Liver (tissue), 9 donors: ENCODE measurements around the gene TCEANC. TPM values are rescaled to one million over a fixed set of nuclear protein-coding genes. Genes with fewer than 3 reads are reported as not detected.

Experiments used
- DNase-seq: peaks from one replicate; pipeline ENCODE4 v3.0.0-alpha.2; 2017; ENCODE audit warnings: low spot score
- H3K27ac ChIP-seq, 2 donors: one replicate each; pipeline ENCODE4 v1.7.0; 2013; ENCODE audit warnings: inconsistent platforms in 2 of 2, low read length in 2 of 2, control low read depth in 1 of 2, low read depth in 1 of 2, mild to moderate bottlenecking in 1 of 2
- H3K27me3 ChIP-seq, 4 donors: one replicate each; pipeline versions ENCODE4 v1.6.1 to v1.7.0; 2013; ENCODE audit warnings: low read length in 3 of 4, inconsistent platforms in 1 of 4, mild to moderate bottlenecking in 1 of 4, moderate library complexity in 1 of 4; ENCODE audit not compliant: control insufficient read depth in 4 of 4, insufficient read depth in 4 of 4
- H3K36me3 ChIP-seq, 4 donors: one replicate each; pipeline versions ENCODE4 v1.6.1 to v1.7.0; 2013; ENCODE audit warnings: low read length in 3 of 4, mild to moderate bottlenecking in 3 of 4, low read depth in 1 of 4, moderate library complexity in 1 of 4; ENCODE audit not compliant: control insufficient read depth in 4 of 4, insufficient read depth in 3 of 4
- H3K4me1 ChIP-seq, 4 donors: one replicate each; pipeline versions ENCODE4 v1.6.1 to v1.7.0; 2013; ENCODE audit warnings: low read length in 3 of 4, mild to moderate bottlenecking in 3 of 4, moderate library complexity in 1 of 4; ENCODE audit not compliant: control insufficient read depth in 4 of 4, insufficient read depth in 4 of 4
- H3K4me3 ChIP-seq, 3 donors: one replicate each; pipeline versions ENCODE4 v1.6.1 to v1.7.0; 2013; ENCODE audit warnings: low read length in 3 of 3, control low read depth in 1 of 3, low read depth in 1 of 3, mild to moderate bottlenecking in 1 of 3
- H3K9ac ChIP-seq, 2 donors: one replicate each; pipeline ENCODE4 v1.7.0; 2013; ENCODE audit warnings: low read length in 2 of 2, mild to moderate bottlenecking in 2 of 2, moderate library complexity in 2 of 2, control low read depth in 1 of 2, low read depth in 1 of 2
- H3K9me3 ChIP-seq, 4 donors: one replicate each; pipeline versions ENCODE4 v1.6.1 to v1.7.0; 2013; ENCODE audit warnings: low read length in 3 of 4; ENCODE audit not compliant: control insufficient read depth in 4 of 4
- EGR1 ChIP-seq, 2 donors: IDR thresholded peaks; 2 replicates each; pipeline ENCODE4 v1.6.1; 2016 to 2018; ENCODE audit warnings: antibody characterized with exemption in 2 of 2, low read depth in 2 of 2
- FOXA1 ChIP-seq: IDR thresholded peaks from 2 replicates; pipeline ENCODE4 v1.6.1; 2016; ENCODE audit warnings: antibody characterized with exemption
- FOXA2 ChIP-seq: IDR thresholded peaks from 2 replicates; pipeline ENCODE4 v1.6.1; 2016; ENCODE audit warnings: antibody characterized with exemption
- GABPA ChIP-seq, 2 donors: IDR thresholded peaks in 1 of 2; conservative IDR thresholded peaks in 1 of 2; 2 replicates each; pipeline ENCODE4 v1.6.1; 2016; ENCODE audit warnings: antibody characterized with exemption in 2 of 2, mild to moderate bottlenecking in 1 of 2, moderate library complexity in 1 of 2
- HNF4A ChIP-seq, 2 donors: conservative IDR thresholded peaks; 2 replicates each; pipeline ENCODE4 v1.6.1; 2016; ENCODE audit warnings: antibody characterized with exemption in 2 of 2, mild to moderate bottlenecking in 2 of 2
- HNF4G ChIP-seq: IDR thresholded peaks from 2 replicates; pipeline ENCODE4 v1.6.1; 2016; ENCODE audit warnings: antibody characterized with exemption
- JUND ChIP-seq, 2 donors: IDR thresholded peaks; 2 replicates each; pipeline ENCODE4 v1.6.1; 2016; ENCODE audit warnings: antibody characterized with exemption in 2 of 2
- NR2F2 ChIP-seq: IDR thresholded peaks from 2 replicates; pipeline ENCODE4 v1.6.1; 2016; ENCODE audit warnings: antibody characterized with exemption
- RAD21 ChIP-seq, 2 donors: IDR thresholded peaks; 2 replicates each; pipeline ENCODE4 v1.6.1; 2016; ENCODE audit warnings: antibody characterized with exemption in 2 of 2, mild to moderate bottlenecking in 2 of 2
- RXRA ChIP-seq, 2 donors: IDR thresholded peaks; 2 replicates each; pipeline ENCODE4 v1.6.1; 2017 to 2018; ENCODE audit warnings: antibody characterized with exemption in 2 of 2, mild to moderate bottlenecking in 1 of 2
- SP1 ChIP-seq: IDR thresholded peaks from 2 replicates; pipeline ENCODE4 v1.6.1; 2018; ENCODE audit warnings: antibody characterized with exemption, mild to moderate bottlenecking
- TAF1 ChIP-seq: conservative IDR thresholded peaks from 2 replicates; pipeline ENCODE4 v1.6.1; 2016; ENCODE audit warnings: antibody characterized with exemption, mild to moderate bottlenecking
- YY1 ChIP-seq: IDR thresholded peaks from 2 replicates; pipeline ENCODE4 v1.6.1; 2016; ENCODE audit warnings: antibody characterized with exemption, mild to moderate bottlenecking
- WGBS: extraction: QIAGEN DNeasy Blood & Tissue Kit; methylation state at CpG from one replicate; pipeline ENCODE4 v1.1.7; 2013; 5-methylcytosine and 5-hydroxymethylcytosine counted together
- polyA plus RNA-seq, 2 donors: library from polyadenylated mRNA; stranded (reverse) in 1 of 2; unstranded in 1 of 2; fragments of 200-250 nt in 1 of 2; fragments of >200 nt in 1 of 2; fragmentation: Nextera tagmentation in 1 of 2; extraction: Ambion mirVana in 1 of 2; gene quantifications; one replicate each; pipeline versions ENCODE4 v1.2.1 to v1.2.3, GENCODE V29; 2013 to 2015
- total RNA-seq, 2 donors: library from RNA; depleted of rRNA; stranded (reverse); fragments of >200 nt; gene quantifications; one replicate each; pipeline ENCODE4 v1.2.3, GENCODE V29; 2014
- TF ChIP-seq, protein P1 (sequence below): IDR thresholded peaks from 2 replicates; pipeline ENCODE4 v1.6.1; 2016; ENCODE audit warnings: antibody characterized with exemption
- TF ChIP-seq, protein P2 (sequence below): fragments of 150-350 bp; IDR thresholded peaks from 2 replicates; pipeline ENCODE4 v1.5.1; 2017; ENCODE audit warnings: improper control_type of control experiment, low read depth, low read length; ENCODE audit not compliant: missing input control
- TF ChIP-seq, protein P3 (sequence below): IDR thresholded peaks from 2 replicates; pipeline ENCODE4 v1.6.1; 2016; ENCODE audit warnings: antibody characterized with exemption
- TF ChIP-seq, protein P4 (sequence below): IDR thresholded peaks from 2 replicates; pipeline ENCODE4 v1.6.1; 2016; ENCODE audit warnings: antibody characterized with exemption
- TF ChIP-seq, protein P5 (sequence below): IDR thresholded peaks from 2 replicates; pipeline ENCODE4 v1.6.1; 2016; ENCODE audit warnings: antibody characterized with exemption, mild to moderate bottlenecking
- donor health status: healthy.
- donor health status: healthy.
- donor health status: healthy.
- donor health status: healthy.
- donor health status: healthy.

TCEANC gene
- total and polyA plus RNA-seq, 4 donors, result 0.73 to 7.7 (median 3.6) TPM

DNA sequence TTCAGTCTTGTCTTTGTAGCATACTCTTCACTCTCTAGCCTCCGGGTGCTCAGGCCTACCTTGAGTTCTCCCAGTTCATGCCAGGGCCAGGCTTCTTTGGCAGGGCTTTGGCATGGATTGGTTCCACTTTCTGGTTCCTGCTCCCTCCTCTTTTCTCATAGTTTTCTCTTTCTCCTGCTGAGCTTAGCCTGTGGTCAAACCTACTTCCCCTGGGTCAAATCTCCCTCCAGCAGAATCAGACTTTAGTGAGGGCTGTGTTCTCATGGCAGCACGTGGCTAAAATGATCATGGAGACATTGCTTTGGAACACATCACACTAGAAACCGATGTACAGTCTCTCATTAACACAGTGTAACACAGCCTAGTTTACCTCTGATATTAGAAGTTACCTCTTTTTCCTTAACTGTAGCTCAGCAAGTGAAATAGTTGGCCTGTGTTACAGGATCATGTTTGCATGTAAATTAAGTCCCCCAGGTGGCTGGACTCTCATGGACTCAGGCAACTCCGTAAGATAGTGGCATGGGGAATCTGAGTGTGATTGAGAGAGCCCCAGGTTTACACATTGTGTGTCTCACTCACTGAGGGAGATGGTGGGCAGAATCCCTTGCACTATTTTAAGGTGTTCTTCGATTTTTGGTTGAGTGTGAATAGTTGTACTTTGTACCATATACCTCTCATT is 49.3 kb downstream of the TCEANC start:
- 89% methylated on average over 5 of the region's 5 CpGs for WGBS
- no peak overlapping the region for H3K27ac ChIP-seq
- H3K36me3 ChIP-seq, result no peaks in the 10 kb centered on the region
- TF ChIP-seq NR2F2, result no peak
- TF ChIP-seq, protein P1, sequence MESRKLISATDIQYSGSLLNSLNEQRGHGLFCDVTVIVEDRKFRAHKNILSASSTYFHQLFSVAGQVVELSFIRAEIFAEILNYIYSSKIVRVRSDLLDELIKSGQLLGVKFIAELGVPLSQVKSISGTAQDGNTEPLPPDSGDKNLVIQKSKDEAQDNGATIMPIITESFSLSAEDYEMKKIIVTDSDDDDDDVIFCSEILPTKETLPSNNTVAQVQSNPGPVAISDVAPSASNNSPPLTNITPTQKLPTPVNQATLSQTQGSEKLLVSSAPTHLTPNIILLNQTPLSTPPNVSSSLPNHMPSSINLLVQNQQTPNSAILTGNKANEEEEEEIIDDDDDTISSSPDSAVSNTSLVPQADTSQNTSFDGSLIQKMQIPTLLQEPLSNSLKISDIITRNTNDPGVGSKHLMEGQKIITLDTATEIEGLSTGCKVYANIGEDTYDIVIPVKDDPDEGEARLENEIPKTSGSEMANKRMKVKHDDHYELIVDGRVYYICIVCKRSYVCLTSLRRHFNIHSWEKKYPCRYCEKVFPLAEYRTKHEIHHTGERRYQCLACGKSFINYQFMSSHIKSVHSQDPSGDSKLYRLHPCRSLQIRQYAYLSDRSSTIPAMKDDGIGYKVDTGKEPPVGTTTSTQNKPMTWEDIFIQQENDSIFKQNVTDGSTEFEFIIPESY, result no peak
- TF ChIP-seq, protein P2, sequence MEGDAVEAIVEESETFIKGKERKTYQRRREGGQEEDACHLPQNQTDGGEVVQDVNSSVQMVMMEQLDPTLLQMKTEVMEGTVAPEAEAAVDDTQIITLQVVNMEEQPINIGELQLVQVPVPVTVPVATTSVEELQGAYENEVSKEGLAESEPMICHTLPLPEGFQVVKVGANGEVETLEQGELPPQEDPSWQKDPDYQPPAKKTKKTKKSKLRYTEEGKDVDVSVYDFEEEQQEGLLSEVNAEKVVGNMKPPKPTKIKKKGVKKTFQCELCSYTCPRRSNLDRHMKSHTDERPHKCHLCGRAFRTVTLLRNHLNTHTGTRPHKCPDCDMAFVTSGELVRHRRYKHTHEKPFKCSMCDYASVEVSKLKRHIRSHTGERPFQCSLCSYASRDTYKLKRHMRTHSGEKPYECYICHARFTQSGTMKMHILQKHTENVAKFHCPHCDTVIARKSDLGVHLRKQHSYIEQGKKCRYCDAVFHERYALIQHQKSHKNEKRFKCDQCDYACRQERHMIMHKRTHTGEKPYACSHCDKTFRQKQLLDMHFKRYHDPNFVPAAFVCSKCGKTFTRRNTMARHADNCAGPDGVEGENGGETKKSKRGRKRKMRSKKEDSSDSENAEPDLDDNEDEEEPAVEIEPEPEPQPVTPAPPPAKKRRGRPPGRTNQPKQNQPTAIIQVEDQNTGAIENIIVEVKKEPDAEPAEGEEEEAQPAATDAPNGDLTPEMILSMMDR, result no peak
- no peak for TF ChIP-seq TAF1
- TF ChIP-seq RAD21 (IDR thresholded peaks at IDR 0.05), result no peak
- no peak for TF ChIP-seq JUND (IDR thresholded peaks at IDR 0.05)
- no peak for TF ChIP-seq SP1
- no peak for TF ChIP-seq RXRA (IDR thresholded peaks at IDR 0.05)
- TF ChIP-seq HNF4A (conservative IDR thresholded peaks at IDR 0.05), result no peak
- no peak for TF ChIP-seq EGR1 (IDR thresholded peaks at IDR 0.05; ENCODE audit: low read depth in 2 of 2)
- no peak for TF ChIP-seq YY1
- TF ChIP-seq, protein P3, sequence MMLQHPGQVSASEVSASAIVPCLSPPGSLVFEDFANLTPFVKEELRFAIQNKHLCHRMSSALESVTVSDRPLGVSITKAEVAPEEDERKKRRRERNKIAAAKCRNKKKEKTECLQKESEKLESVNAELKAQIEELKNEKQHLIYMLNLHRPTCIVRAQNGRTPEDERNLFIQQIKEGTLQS, result no peak
- TF ChIP-seq FOXA2, result no peak
- TF ChIP-seq GABPA (IDR thresholded peaks at IDR 0.05 in 1 of 2, conservative IDR thresholded peaks at IDR 0.05 in 1 of 2), result no peak
- no peak for TF ChIP-seq HNF4G
- TF ChIP-seq, protein P4, sequence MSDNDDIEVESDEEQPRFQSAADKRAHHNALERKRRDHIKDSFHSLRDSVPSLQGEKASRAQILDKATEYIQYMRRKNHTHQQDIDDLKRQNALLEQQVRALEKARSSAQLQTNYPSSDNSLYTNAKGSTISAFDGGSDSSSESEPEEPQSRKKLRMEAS, result no peak
- TF ChIP-seq FOXA1, result no peak
- TF ChIP-seq, protein P5, sequence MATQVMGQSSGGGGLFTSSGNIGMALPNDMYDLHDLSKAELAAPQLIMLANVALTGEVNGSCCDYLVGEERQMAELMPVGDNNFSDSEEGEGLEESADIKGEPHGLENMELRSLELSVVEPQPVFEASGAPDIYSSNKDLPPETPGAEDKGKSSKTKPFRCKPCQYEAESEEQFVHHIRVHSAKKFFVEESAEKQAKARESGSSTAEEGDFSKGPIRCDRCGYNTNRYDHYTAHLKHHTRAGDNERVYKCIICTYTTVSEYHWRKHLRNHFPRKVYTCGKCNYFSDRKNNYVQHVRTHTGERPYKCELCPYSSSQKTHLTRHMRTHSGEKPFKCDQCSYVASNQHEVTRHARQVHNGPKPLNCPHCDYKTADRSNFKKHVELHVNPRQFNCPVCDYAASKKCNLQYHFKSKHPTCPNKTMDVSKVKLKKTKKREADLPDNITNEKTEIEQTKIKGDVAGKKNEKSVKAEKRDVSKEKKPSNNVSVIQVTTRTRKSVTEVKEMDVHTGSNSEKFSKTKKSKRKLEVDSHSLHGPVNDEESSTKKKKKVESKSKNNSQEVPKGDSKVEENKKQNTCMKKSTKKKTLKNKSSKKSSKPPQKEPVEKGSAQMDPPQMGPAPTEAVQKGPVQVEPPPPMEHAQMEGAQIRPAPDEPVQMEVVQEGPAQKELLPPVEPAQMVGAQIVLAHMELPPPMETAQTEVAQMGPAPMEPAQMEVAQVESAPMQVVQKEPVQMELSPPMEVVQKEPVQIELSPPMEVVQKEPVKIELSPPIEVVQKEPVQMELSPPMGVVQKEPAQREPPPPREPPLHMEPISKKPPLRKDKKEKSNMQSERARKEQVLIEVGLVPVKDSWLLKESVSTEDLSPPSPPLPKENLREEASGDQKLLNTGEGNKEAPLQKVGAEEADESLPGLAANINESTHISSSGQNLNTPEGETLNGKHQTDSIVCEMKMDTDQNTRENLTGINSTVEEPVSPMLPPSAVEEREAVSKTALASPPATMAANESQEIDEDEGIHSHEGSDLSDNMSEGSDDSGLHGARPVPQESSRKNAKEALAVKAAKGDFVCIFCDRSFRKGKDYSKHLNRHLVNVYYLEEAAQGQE, result no peak
- DNase-seq, result no peak
- H3K9me3 ChIP-seq, result no peaks in the 10 kb centered on the region
- H3K4me1 ChIP-seq, result peaks cover 0 to 2% (median 0%) of the 10 kb centered on the region in 4 donors
- no peaks in the 10 kb centered on the region for H3K27me3 ChIP-seq
- H3K4me3 ChIP-seq, result no peak overlapping the region
- no peak overlapping the region for H3K9ac ChIP-seq
